ENCODE measurements around the gene THSD8.
"Not testable (repeated sequence)": the region's sequence is repeated elsewhere in the genome, so short reads cannot be mapped to it uniquely, and the experiment has no call there.

DNA sequence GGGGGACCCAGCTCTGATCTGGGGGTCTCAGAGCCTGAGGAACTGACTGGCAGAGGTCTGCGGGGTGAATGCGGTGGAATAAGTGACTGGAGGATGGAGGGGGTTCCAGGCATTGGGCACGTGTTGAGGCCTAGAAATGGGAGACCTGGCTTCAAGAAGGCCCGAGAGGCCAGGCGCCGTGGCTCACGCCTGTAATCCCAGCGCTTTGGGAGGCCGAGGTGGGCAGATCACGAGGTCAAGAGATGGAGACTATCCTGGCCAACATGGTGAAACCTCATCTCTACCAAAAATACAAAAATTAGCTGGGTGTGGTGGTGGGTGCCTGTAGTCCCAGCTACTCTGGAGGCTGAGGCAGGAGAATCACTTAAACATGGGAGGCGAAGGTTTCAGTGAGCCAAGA, 15.9 kb downstream of the THSD8 start:
- TF ChIP-seq, protein P1, sequence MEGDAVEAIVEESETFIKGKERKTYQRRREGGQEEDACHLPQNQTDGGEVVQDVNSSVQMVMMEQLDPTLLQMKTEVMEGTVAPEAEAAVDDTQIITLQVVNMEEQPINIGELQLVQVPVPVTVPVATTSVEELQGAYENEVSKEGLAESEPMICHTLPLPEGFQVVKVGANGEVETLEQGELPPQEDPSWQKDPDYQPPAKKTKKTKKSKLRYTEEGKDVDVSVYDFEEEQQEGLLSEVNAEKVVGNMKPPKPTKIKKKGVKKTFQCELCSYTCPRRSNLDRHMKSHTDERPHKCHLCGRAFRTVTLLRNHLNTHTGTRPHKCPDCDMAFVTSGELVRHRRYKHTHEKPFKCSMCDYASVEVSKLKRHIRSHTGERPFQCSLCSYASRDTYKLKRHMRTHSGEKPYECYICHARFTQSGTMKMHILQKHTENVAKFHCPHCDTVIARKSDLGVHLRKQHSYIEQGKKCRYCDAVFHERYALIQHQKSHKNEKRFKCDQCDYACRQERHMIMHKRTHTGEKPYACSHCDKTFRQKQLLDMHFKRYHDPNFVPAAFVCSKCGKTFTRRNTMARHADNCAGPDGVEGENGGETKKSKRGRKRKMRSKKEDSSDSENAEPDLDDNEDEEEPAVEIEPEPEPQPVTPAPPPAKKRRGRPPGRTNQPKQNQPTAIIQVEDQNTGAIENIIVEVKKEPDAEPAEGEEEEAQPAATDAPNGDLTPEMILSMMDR (IDR thresholded peaks at IDR 0.05): not testable (repeated sequence)
- not testable (repeated sequence) for TF ChIP-seq EZH2, EZH2phosphoT487 (IDR thresholded peaks at IDR 0.05)
